Mesendoderm (in vitro differentiated cells): ENCODE results near the gene VSIG8.

Source experiments
- DNase-seq: peaks from one replicate; pipeline ENCODE4 v3.0.0; 2013
- H2AK5ac ChIP-seq: 2 replicates; pipeline ENCODE4 v1.6.1; 2013; ENCODE audit warnings: low read length, inconsistent platforms
- H2BK120ac ChIP-seq: 2 replicates; pipeline ENCODE4 v1.6.1; 2013; ENCODE audit warnings: low read depth, mild to moderate bottlenecking, low read length, moderate library complexity, mixed read lengths
- H2BK15ac ChIP-seq: replicated peaks from 2 replicates; pipeline ENCODE4 v1.6.1; 2013; ENCODE audit warnings: low read depth, mild to moderate bottlenecking, moderate library complexity
- H2BK5ac ChIP-seq: 2 replicates; pipeline ENCODE4 v1.6.1; 2013; ENCODE audit warnings: low read length, inconsistent platforms
- H3K18ac ChIP-seq: 2 replicates; pipeline ENCODE4 v1.6.1; 2013; ENCODE audit warnings: mild to moderate bottlenecking, low read length, mixed read lengths
- H3K23ac ChIP-seq: one replicate; pipeline ENCODE4 v1.6.1; 2013; ENCODE audit warnings: low read length
- H3K27ac ChIP-seq: 2 replicates; pipeline ENCODE4 v1.5.1; 2013; ENCODE audit warnings: low read depth, mild to moderate bottlenecking, inconsistent platforms, low read length, moderate library complexity
- H3K27me3 ChIP-seq: 2 replicates; pipeline ENCODE4 v1.6.1; 2013; ENCODE audit warnings: low read length, control low read depth, mild to moderate bottlenecking, inconsistent platforms; ENCODE audit not compliant: insufficient read depth, poor library complexity
- H3K36me3 ChIP-seq: 2 replicates; pipeline ENCODE4 v1.6.1; 2013; ENCODE audit warnings: low read length, inconsistent platforms; ENCODE audit not compliant: control insufficient read depth, insufficient read depth
- H3K4ac ChIP-seq: one replicate; pipeline ENCODE4 v1.6.1; 2013; ENCODE audit warnings: low read depth, mild to moderate bottlenecking, low read length, moderate library complexity
- H3K4me1 ChIP-seq: 2 replicates; pipeline ENCODE4 v1.6.1; 2013; ENCODE audit warnings: low read depth, low read length, inconsistent platforms; ENCODE audit not compliant: control insufficient read depth
- H3K4me2 ChIP-seq: 2 replicates; pipeline ENCODE4 v1.6.1; 2013; ENCODE audit warnings: low read length
- H3K4me3 ChIP-seq: 2 replicates; pipeline ENCODE4 v1.5.1; 2013; ENCODE audit warnings: mild to moderate bottlenecking, low read length
- H3K56ac ChIP-seq: one replicate; pipeline ENCODE4 v1.6.1; 2013; ENCODE audit warnings: low read length
- H3K79me1 ChIP-seq: 2 replicates; pipeline ENCODE4 v1.6.1; 2013; ENCODE audit warnings: low read length, inconsistent platforms
- H3K79me2 ChIP-seq: 2 replicates; pipeline ENCODE4 v1.6.1; 2013; ENCODE audit warnings: mild to moderate bottlenecking, low read length; ENCODE audit not compliant: control insufficient read depth, insufficient read depth
- H3K9ac ChIP-seq: 2 replicates; pipeline ENCODE4 v1.6.1; 2013; ENCODE audit warnings: low read length, inconsistent platforms
- H4K5ac ChIP-seq: one replicate; pipeline ENCODE4 v1.6.1; 2013; ENCODE audit warnings: low read length
- H4K8ac ChIP-seq: one replicate; pipeline ENCODE4 v1.6.1; 2013; ENCODE audit warnings: low read depth, mild to moderate bottlenecking, control low read depth, low read length, moderate library complexity
- WGBS: extraction: QIAGEN DNeasy Blood & Tissue Kit; methylation state at CpG from one replicate; pipeline ENCODE4 v1.1.7; 2013; ENCODE audit warnings: low lambda C conversion rate, missing lambda C conversion rate; ENCODE audit not compliant: insufficient coverage; ENCODE audit errors: extremely low coverage; 5-methylcytosine and 5-hydroxymethylcytosine counted together

The VSIG8 gene

GRCh38 chr1:159883134-159883533 lies 20.7 kb upstream of the VSIG8 start:
- Histone ChIP-seq H2BK120ac (no peak overlapping the region), H3K9ac (no peak overlapping the region), H4K5ac (no peak overlapping the region), H3K56ac (no peak overlapping the region), H3K79me1 (no peaks in the 10 kb centered on the region), H3K79me2 (no peaks in the 10 kb centered on the region), H2BK15ac (no peak overlapping the region), H3K27me3 (no peaks in the 10 kb centered on the region), H2BK5ac (no peak overlapping the region), H3K4me1 (no peaks in the 10 kb centered on the region), H3K18ac (no peak overlapping the region), H3K4me3 (no peak overlapping the region), H3K23ac (no peak overlapping the region), H3K36me3 (no peaks in the 10 kb centered on the region), H2AK5ac (no peak overlapping the region), H3K4me2 (no peak overlapping the region), H3K4ac (no peak overlapping the region), H3K27ac (no peak overlapping the region), H4K8ac (no peak overlapping the region)
- no CpG with 5 or more reads among the region's 4 CpGs for WGBS
- DNase-seq = no peak

- no peak overlapping the region for H2BK15ac ChIP-seq
- DNase-seq = no peak
- no peaks in the 10 kb centered on the region for H3K4me1 ChIP-seq
- no peak overlapping the region for H3K18ac ChIP-seq
- H3K4me3 ChIP-seq = no peak overlapping the region
- no peak overlapping the region for H2BK5ac ChIP-seq
- no peaks in the 10 kb centered on the region for H3K27me3 ChIP-seq
- H3K36me3 ChIP-seq = no peaks in the 10 kb centered on the region
- no peak overlapping the region for H3K4me2 ChIP-seq
- H3K9ac ChIP-seq = no peak overlapping the region
- no peak overlapping the region for H3K4ac ChIP-seq
- H2BK120ac ChIP-seq = no peak overlapping the region
- no peak overlapping the region for H2AK5ac ChIP-seq
- H3K23ac ChIP-seq = no peak overlapping the region
- no CpG with 5 or more reads among the region's 2 CpGs for WGBS
- H4K8ac ChIP-seq = no peak overlapping the region
- H3K27ac ChIP-seq = no peak overlapping the region
- no peaks in the 10 kb centered on the region for H3K79me2 ChIP-seq
- no peak overlapping the region for H3K56ac ChIP-seq
- no peaks in the 10 kb centered on the region for H3K79me1 ChIP-seq
- no peak overlapping the region for H4K5ac ChIP-seq
Observed at GRCh38 chr1:159882527-159882862, 20.0 kb upstream of the VSIG8 start.

GRCh38 chr1:159881622-159882526 lies 19.4 kb upstream of the VSIG8 start:
- Histone ChIP-seq H3K27ac (no peak overlapping the region), H3K4me2 (no peak overlapping the region), H2AK5ac (no peak overlapping the region), H3K9ac (no peak overlapping the region), H2BK120ac (no peak overlapping the region), H3K79me1 (no peaks in the 10 kb centered on the region), H2BK5ac (no peak overlapping the region), H3K27me3 (no peaks in the 10 kb centered on the region), H3K4me1 (no peaks in the 10 kb centered on the region), H3K4ac (no peak overlapping the region), H4K8ac (no peak overlapping the region), H3K23ac (no peak overlapping the region), H3K4me3 (no peak overlapping the region), H3K36me3 (no peaks in the 10 kb centered on the region), H4K5ac (no peak overlapping the region), H3K56ac (no peak overlapping the region), H3K18ac (no peak overlapping the region), H2BK15ac (no peak overlapping the region), H3K79me2 (no peaks in the 10 kb centered on the region)
- DNase-seq = no peak
- WGBS = no CpG with 5 or more reads among the region's 6 CpGs

- no peak overlapping the region for H4K5ac ChIP-seq
- H3K4me1 ChIP-seq = no peaks in the 10 kb centered on the region
- no peak overlapping the region for H4K8ac ChIP-seq
- no peak for DNase-seq
- no peak overlapping the region for H3K4me3 ChIP-seq
- no peak overlapping the region for H3K18ac ChIP-seq
- H3K36me3 ChIP-seq = no peaks in the 10 kb centered on the region
- no peak overlapping the region for H2BK5ac ChIP-seq
- H2BK120ac ChIP-seq = no peak overlapping the region
- no peaks in the 10 kb centered on the region for H3K79me2 ChIP-seq
- no peaks in the 10 kb centered on the region for H3K27me3 ChIP-seq
- no peak overlapping the region for H3K9ac ChIP-seq
- H3K4ac ChIP-seq = no peak overlapping the region
- H3K56ac ChIP-seq = no peak overlapping the region
- no peak overlapping the region for H2BK15ac ChIP-seq
- H3K27ac ChIP-seq = no peak overlapping the region
- WGBS = no CpG with 5 or more reads among the region's 3 CpGs
- no peaks in the 10 kb centered on the region for H3K79me1 ChIP-seq
- H2AK5ac ChIP-seq = no peak overlapping the region
- H3K23ac ChIP-seq = no peak overlapping the region
- no peak overlapping the region for H3K4me2 ChIP-seq
Observed at GRCh38 chr1:159880430-159880829, 18.0 kb upstream of the VSIG8 start.

GRCh38 chr1:159879977-159880376 lies 17.5 kb upstream of the VSIG8 start:
- Histone ChIP-seq H4K8ac (no peak overlapping the region), H4K5ac (no peak overlapping the region)
- no peak for DNase-seq

GRCh38 chr1:159879136-159879535 lies 16.7 kb upstream of the VSIG8 start:
- no peak for DNase-seq
- Histone ChIP-seq H3K36me3 (no peaks in the 10 kb centered on the region), H3K18ac (no peak overlapping the region), H3K9ac (no peak overlapping the region), H3K23ac (no peak overlapping the region), H4K5ac (no peak overlapping the region), H3K4me1 (no peaks in the 10 kb centered on the region), H2BK120ac (no peak overlapping the region), H3K4me2 (no peak overlapping the region), H4K8ac (no peak overlapping the region), H2AK5ac (no peak overlapping the region), H3K4me3 (no peak overlapping the region), H3K79me2 (no peaks in the 10 kb centered on the region), H3K56ac (no peak overlapping the region), H3K4ac (no peak overlapping the region), H3K27me3 (no peaks in the 10 kb centered on the region), H2BK15ac (no peak overlapping the region), H3K27ac (no peak overlapping the region), H2BK5ac (no peak overlapping the region), H3K79me1 (no peaks in the 10 kb centered on the region)
- no CpG with 5 or more reads among the region's 3 CpGs for WGBS

More at GRCh38 chr1:159879977-159880376, 17.5 kb upstream of the VSIG8 start:
- Histone ChIP-seq H3K4me3 (no peak overlapping the region), H2BK5ac (no peak overlapping the region), H2AK5ac (no peak overlapping the region), H2BK15ac (no peak overlapping the region), H3K36me3 (no peaks in the 10 kb centered on the region), H3K9ac (no peak overlapping the region), H3K79me2 (no peaks in the 10 kb centered on the region), H3K4me2 (no peak overlapping the region), H3K27ac (no peak overlapping the region), H3K4ac (no peak overlapping the region), H3K27me3 (no peaks in the 10 kb centered on the region), H3K23ac (no peak overlapping the region), H2BK120ac (no peak overlapping the region), H3K18ac (no peak overlapping the region), H3K56ac (no peak overlapping the region), H3K79me1 (no peaks in the 10 kb centered on the region), H3K4me1 (no peaks in the 10 kb centered on the region)
- no CpG with 5 or more reads among the region's 4 CpGs for WGBS
